ENCODE data around the gene RPAP3. TPM values are rescaled to one million over a fixed set of nuclear protein-coding genes. Genes with fewer than 3 reads are reported as not detected.
"Not testable (repeated sequence)": the region's sequence is repeated elsewhere in the genome, so short reads cannot be mapped to it uniquely, and the experiment has no call there.

The RPAP3 gene
- polyA plus RNA-seq, 12 donors, result 21.4 to 38.4 (median 30.7) TPM; not detected in 1

DNA sequence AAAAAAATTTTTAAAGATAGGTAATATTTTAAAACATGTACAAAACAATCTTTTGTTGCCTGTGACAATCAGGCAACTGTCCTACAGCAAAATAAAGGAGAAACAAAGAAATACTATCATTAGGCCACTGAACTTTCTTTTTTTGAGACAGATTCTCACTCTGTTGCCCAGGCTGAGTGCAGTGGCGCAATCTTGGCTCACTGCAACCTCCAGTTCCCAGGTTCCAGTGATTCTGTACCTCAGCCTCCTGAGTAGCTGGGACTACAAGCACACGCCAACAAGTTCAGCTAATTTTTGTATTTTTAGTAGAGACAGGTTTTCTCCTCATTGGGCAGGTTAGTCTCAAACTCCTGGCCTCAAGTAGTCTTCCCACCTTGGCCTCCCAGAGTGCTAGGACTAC is 16.6 kb downstream of the RPAP3 start:
- DNase-seq, result no peak

DNA sequence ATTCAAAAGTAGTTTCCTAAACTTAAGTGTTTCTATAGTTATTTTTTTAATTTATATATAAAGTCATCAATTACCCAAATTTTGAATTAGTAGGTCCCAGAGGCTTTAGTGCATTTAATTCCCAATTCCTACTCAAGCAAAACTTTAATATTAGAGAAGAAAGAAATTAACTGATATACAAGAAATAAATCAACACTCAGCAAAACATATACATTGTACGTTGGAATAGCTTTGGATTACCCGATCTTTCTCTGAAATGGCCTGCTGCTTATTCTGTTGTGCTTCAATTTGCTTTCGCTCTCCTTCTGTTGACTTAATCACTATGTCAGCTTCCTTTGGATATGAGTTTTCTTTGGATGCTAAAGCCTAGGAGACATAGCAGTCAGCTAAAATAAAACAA is 18.2 kb downstream of the RPAP3 start:
- DNase-seq, result no peak

DNA sequence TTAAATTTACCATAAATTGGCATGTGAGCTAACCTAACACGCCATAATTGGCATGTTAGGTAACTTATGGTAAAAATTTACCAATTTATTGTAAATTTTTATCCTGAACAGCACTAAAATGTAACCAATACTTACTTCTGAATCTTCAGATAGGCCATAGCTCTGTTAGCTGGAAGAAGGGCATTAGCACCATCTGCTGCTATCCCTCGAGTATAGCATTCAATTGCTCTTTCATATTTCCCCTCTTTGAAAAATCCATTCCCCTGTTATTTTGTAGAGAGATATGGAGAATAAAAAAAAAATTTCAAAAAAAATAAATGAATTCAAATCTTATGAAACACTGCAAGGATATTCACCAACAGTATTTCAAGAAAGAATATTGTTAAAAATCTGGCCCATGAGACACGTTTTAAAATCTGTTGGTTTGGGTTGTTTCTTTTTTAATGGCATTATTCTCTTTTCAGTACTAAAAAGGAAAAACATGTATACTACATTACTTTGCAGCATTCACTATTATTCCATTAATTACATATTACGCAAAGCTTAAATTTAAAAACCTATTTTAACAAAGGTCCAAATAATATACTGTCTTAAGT is 19.1 kb downstream of the RPAP3 start:
- peak; percentile 23 for DNase-seq

DNA sequence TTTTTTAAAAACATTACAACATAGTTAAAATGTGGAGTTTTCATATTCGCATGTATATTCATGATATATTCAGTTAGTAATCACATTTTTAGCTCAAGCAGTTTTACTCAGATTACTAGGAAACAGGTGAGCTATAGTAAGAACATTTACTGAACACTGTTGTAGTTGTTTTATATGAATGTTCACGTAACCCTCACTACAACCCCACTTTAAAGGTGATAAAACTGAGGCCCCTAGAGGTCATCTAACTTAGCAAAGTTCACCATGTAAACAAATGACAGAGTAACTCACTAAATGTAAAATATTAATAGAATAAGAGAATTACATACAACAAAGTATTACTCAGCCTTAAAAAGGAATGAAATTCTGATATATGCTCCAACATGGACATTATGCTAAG is 26.0 kb downstream of the RPAP3 start:
- no peak for DNase-seq

DNA sequence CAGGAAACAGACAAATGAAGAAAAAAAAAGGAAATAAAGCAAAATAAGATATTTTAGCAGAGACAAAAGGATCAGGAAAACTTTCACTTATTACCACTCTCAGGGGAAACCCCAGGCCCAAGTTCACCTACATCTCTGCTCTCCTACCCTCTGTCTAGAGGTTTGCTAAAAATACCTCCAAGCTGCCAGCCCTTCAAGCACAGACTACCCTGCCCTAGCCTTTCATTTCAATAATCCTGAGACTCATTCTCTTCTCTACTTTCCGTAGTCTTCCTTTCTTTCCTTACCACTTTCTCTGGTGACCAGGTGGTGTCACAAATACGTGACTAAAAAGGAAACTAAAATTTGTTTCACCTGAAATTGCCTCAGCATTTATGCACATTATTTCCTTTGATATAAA is 33.8 kb downstream of the RPAP3 start:
- DNase-seq, result no peak

DNA sequence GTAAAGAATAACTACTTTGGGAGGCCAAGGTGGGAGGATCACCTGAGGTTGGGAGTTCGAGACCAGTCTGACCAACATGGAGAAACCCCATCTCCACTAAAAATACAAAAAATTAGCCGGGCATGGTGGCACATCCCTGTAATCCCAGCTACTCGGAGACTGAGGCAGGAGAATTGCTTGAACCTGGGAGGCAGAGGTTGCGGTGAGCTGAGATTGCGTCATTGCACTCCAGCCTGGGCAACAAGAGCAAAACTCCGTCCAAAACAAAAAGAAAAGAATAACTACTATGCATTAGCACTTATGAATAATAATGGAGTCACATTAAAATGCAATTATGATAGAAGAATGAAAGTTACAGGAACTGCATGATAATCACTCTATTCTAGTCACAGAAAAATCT is 37.9 kb downstream of the RPAP3 start:
- DNase-seq, result not testable (repeated sequence)

DNA sequence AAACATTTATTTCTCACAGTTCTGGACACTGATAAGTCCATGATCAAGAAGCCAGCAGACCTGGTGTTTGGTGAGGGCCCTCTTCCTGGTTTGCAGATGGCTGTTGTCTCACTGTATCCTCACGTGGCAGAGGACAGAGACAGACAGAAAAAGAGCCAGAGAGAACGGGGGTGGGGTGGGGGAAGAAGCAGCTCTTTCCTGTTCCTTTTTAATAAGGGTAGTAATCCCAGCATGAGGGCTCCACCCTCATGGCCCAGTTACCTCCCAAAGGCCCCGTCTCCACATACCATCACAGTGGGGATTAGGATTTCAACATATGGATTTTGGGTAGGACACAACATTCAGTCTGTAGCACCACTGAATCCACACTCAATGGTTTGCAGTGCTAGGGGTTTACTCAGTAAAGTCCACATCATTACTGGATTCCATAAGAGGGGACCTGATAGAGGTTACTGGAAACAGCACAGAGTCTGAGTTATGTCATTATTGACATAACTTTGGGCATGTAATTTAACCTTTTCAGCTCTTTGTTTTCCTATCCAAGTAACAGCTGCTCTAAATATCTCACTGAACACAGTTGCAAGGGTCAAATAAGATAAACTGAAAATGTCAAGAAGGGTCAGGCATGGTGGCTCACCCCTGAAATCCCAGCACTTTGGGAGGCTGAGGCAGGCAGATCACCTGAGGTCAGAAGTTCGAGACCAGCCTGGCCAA is 53.2 kb downstream of the RPAP3 start:
- peak; percentile 4 for DNase-seq

DNA sequence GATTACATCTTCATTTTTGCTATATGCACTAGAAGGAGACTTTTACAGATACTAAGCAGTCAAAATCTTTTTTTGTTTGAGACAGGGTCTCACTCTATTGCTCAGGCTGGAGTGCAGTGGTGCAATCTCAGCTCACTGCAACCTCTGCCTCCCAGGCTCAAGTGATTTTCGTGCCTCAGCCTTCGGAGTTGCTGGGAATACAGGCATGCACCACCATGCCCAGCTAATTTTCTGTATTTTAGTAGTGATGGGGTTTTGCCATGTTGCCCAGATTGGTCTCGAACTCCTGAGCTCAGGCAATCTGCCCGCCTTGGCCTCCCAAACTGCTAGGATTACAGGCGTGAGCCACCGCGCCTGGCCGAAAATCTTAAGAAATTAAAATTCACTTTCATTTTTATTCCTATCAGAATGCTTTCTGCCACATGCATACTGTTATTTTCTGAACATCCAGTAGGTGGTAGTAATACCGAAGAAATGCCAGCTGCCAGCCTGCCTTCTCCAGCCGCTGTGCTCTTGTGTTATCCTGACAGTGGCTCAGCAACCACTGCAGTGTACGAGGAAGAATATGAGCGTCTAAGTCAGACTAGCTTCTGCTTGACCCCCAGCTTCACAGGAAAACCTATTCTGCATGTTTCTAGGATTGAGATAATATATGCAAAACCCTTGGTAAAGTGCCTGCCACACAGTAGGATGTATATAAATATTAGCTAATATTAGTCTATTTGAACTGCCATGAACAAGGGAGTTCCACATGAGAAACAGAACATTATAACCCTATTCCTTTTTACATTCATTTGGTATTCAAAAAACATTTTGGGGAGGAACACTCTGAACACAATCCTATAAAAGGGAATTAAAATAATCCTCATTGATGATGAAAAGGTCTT is 54.2 kb downstream of the RPAP3 start:
- peak; percentile 39 for DNase-seq

DNA sequence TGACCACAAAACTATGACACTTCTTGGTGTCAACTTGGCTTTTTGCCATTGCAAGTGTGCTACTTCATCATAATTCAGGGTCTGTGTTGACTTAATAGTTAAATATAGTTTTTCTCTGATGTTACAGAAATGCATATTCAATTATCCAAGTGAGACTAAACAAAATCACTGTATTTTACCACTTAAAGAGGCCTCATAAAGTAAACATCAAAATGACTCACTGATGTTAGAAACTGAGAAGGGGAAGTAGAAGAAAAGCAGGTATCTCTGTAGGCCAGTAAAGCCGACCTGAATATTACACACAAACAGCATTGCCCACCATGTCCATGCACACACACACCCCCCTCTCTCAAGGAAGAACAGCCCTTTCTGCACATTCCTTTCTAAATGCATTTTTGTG is 55.4 kb downstream of the RPAP3 start:
- no peak for DNase-seq

DNA sequence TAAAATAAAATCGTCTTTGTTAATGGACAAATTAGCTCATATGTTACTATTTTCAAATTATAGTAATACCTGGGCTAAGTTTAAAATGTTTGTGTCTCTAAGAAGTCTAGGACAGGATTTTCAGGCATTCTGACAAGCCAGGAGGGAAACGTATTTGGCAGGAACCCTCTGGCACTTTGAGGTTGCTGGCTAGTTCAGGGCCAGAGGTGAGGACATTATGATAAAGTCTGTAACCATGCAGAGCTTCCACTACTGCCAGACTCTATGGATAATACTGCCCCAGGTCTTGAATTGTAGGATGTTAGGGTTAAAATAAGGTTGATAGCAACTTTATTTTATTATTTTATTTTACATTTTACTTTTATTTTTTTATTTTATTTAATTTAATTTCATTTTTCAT is 56.4 kb downstream of the RPAP3 start:
- no peak for DNase-seq

DNA sequence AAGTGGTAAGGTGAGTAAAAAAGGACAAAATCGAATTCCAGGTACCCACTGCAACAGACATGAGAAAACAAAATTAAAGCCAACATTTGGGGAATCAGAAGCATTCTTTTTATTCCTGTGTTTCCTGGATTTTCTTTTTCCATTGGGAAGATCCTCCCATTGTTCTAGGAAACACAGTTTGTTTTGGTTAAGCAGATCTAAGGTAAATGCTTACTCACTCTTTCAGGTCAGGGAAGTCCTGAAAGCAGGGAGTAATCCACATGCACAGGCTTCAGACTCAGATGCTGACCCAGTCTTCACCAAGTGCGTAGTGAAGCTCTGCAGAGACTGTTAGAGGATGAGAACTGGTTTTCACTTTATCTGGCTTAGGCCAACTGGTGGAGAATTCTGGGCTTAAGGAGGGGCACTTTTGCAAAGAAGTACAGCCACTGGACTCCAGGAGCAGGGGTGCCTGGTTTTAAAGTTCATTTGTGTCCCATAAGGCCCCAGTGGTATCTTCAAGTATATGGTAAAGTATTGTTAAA is 57.7 kb downstream of the RPAP3 start:
- no peak for DNase-seq

DNA sequence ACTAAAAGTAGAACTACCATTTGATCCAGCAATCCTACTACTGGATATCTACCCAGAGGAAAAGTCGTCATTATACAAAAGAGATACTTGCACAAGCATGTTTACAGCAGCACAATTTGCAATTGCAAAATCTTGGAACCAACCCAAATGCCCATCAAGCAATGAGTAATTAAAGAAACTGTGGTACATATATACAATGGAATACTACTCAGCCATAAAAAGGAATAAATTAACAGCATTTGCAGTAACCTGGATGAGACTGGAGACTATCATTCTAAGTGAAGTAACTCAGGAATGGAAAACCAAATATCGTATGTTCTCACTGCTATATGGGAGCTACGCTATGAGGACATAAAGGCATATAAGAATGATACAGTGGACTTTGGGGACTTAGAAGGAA is 63.5 kb downstream of the RPAP3 start:
- DNase-seq, result not testable (repeated sequence)

DNA sequence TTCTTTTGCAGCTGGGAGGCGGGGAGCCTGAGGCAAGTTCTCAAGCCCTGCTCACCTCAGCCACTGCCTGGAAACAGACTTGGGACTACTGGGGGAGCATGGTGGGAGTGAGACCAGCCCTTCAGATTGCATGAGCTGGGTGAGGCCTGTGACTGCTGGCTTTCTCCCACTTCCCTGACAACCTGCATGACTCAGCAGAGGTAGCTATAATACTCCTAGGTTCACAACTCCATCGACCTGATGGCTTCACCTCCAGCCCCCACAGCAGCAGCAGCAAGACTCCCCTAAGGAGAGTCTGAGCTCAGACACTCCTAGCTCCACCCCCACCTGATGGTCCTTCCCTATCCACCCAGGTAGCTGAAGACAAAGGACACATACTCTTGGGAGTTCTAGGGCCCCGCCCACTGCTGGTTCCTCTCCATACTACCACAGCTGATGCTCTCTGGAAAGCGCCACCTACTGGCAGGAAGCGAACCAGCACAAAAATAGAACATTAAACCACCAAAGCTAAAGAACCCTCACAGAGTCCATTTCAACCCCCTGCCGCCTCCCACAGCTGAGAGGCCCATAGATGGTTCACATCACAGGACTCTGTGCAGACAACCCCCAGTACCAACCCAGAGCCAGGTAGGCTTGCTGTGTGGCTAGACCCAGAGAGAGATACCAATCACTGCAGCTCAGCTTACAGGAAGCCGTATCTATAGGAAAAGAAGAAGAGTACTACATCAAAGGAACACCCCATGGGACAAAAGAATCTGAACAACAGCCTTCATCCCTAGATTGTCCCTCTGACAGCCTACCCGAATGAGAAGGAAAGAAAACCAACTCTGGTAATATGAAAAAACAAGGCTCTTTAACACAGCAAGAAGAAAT is 68.7 kb downstream of the RPAP3 start:
- no peak for DNase-seq

DNA sequence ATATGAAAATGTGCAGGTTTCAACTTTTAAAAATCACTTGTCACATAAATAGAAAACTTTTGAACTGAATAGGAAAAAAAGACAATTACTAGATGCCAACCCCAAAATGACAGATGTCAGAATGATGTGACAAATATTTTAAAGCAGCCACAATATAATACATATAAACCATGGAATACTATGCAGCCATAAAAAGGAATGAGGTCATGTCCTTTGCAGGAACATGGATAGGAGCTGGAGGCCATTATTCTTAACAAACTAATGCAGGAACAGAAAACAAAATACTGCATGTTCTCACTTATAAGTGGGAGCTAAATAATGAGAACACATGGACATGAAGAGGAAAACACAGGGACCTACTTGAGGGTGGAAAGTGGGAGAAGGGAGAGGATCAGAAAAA is 70.1 kb downstream of the RPAP3 start:
- not testable (repeated sequence) for DNase-seq

DNA sequence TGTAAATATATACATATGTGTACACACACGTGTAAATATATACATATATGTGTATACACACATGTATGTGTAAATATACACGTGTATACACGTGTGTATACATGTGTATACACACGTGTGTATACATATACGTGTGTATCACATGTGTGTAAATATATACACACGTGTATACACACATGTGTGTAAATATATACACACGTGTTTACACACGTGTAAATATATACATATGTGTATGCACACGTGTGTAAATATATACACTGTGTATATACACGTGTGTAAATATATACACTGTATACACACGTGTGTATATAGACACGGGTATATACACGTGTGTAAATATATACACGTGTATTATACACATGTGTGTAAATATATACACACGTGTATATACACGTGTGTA is 71.7 kb downstream of the RPAP3 start:
- DNase-seq, result no peak

DNA sequence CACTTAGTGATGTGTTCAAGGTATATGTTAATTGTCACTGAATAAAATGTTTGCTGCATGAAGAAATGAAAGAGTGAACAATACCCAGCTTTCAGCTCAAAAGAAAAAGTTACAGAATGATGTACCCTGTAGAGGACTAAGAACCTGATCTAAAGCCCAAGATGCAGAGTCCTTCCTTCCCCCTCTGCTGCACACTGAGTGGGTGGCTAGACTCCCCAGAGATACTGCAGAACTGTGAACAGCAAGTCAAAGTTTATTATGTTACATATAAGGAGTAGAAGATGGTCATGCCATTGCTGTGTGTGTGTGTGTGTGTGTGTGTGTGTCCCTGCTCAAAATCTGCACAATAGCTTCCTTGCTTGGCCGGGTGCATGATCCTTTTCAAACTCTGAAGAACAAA is 83.9 kb downstream of the RPAP3 start:
- DNase-seq, result no peak

DNA sequence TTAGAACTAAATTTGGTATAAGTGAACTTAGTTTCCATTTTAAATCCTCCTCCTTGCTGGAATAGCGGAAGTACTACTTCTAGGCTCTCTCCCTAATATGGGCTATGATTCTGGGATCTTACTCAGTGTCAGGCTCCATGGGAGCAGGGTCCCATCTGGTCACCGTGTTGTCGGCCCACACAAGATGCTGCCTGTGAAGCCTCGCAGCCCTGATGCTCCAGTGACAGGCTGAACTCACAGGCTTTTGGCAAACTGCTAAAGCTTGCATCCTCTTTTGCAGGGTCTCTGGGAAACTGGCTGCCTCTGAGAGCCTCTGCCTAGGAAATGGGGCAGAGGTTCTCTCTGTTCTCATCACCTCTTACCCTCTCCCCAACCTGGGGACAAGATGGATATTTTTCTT is 88.4 kb downstream of the RPAP3 start:
- DNase-seq, result no peak

DNA sequence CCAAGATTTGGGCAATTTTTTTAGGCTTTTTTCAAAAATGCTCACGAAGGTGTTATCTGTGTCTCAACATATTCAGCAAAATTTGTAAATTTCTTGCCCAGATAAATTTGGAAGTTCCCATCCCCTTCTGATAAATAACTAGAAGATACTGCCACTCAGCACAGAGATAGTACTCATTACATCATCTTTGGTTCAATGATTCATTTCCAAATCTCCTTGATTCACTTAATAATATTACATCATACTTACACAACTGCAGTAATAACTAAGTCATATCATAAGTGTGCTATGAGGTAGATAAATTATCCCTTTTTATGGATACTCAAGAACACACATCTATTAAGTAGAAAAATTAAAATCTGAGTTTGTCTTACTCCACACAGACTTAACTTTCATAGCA is 89.4 kb downstream of the RPAP3 start:
- DNase-seq, result no peak

DNA sequence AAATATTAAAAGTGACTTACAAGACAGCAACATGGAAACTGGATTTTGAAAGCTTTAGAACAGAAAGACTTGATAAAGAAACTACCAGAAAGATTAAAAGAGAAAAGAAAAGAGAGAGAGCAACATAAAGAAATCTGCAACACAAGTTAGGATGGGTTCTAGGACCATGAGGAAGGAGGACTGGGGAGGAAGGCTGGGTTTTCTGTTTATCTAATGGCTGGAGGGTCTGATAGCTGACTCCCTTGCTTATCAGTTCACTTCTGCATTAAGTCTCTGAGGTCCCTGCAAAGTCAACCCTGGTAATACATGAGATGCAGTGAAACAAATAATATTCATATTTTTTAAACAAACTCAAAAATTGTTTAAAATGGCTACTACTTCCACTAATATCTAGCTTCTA is 90.1 kb downstream of the RPAP3 start:
- DNase-seq, result no peak

DNA sequence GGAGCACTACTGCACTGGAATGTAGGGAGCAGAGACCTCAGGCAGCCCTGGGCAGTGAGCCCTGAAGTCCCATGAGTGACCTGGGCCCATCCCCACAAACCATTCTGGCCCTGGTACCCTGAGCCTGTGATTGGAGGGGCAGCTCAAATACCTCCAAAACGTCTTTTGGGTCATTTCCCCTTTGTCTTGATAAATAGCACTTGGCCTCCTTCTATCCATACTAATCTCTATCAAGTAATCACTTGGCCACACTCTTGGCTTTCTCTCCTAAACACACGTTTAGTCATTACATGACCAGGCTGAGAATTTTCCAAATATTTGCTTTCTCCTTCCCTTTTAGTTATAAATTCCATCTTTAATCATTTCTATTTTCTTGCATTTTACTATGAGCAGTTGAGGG is 91.3 kb downstream of the RPAP3 start:
- no peak for DNase-seq

DNA sequence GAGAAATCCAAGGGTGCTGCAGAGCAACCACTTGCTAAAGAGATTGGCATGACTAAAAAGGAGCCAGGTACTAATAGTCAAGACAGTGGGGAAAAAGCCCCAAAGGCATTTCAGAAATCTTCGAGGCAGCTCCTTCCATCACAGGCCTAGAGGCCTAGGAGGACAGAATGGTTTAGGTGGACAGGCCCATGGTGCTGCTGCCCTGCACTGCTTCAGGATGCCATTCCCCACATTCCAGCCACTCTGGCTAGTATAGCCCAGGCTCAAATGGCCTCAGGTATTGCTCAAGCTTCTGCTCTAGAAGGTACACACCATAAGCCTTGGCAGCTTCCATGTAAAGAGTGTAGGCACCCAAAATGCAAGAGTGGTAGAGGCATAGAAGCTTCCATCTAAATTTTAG is 92.9 kb downstream of the RPAP3 start:
- no peak for DNase-seq

DNA sequence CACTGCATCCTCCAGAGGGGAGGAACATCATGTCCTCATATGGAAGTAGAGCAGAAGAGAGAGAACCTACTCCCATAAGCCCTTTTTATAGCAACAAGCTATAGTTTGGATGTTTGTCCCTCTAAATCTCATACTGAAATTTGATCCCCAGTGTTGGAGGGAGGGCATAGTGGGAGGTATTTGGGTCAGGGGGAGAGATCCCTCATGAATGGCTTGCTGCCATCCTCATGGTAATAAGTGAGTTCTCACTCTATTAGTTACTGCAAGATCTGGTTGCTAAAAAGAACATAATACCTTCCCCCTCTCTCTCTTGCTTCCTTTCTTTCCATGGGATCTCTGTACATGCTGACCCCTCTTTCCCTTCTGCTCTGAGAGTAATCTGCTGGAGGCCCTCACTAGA is 93.9 kb downstream of the RPAP3 start:
- DNase-seq, result no peak

Data from muscle of arm (tissue), 12 donors.